Rectal smooth muscle tissue (tissue), 1 donor: ENCODE results near the gene FAM76A.
"Not testable (repeated sequence)": the region's sequence is repeated elsewhere in the genome, so short reads cannot be mapped to it uniquely, and the experiment has no call there.

Experiments
- H3K27ac ChIP-seq: one replicate; pipeline ENCODE4 v1.7.0; 2013; ENCODE audit warnings: low read depth, low read length, inconsistent platforms
- H3K27me3 ChIP-seq: one replicate; pipeline ENCODE4 v1.7.0; 2013; ENCODE audit warnings: low read length; ENCODE audit not compliant: control insufficient read depth, insufficient read depth
- H3K36me3 ChIP-seq: one replicate; pipeline ENCODE4 v1.7.0; 2013; ENCODE audit warnings: low read length; ENCODE audit not compliant: control insufficient read depth, insufficient read depth
- H3K4me1 ChIP-seq: one replicate; pipeline ENCODE4 v1.7.0; 2013; ENCODE audit warnings: low read length; ENCODE audit not compliant: control insufficient read depth, insufficient read depth
- H3K4me3 ChIP-seq: one replicate; pipeline ENCODE4 v1.7.0; 2013; ENCODE audit warnings: low read length
- H3K9ac ChIP-seq: one replicate; pipeline ENCODE4 v1.7.0; 2013; ENCODE audit warnings: low read length

Gene FAM76A

DNA sequence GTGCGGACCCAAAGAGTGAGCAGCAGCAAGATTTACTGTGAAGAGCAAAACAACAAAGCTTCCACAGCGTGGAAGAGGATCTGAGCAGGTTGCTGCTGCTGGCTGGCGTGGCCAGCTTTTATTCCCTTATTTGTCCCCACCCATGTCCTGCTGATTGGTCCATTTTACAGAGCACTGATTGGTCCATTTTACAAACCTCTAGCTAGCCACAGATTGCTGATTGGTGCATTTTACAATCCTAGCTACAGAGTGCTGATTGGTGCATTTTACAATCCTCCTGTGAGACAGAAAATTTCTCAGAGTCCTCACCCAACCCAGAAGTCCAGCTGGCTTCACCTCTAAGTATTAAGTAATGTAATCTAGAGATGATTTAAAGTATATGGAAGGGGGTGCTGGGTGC, 64.5 kb downstream of the FAM76A start:
- not testable (repeated sequence) for H3K4me3 ChIP-seq, H3K36me3 ChIP-seq, H3K27ac ChIP-seq, H3K9ac ChIP-seq, H3K4me1 ChIP-seq, H3K27me3 ChIP-seq

DNA sequence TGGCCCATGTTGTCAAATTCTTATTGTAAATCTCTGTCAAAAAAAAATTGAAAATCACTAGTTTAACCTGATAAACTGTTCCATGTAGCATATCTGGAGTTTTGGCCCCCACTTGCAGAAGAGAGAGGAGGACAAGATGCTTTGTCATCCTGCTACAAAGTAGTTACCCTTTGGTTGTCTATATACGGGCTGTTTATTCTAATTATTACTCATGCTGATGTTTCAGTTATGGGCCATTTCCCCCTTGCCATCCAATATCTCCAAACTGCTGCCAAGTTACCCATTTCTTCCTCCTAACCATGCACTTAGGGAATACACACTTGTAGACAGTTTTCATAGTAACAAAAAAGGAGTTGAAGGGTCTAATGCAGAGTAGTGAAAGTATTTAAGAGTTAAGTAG, 69.8 kb downstream of the FAM76A start:
- no peaks in the 10 kb centered on the region for H3K27me3 ChIP-seq
- no peaks in the 10 kb centered on the region for H3K4me1 ChIP-seq
- no peak overlapping the region for H3K27ac ChIP-seq
- H3K36me3 ChIP-seq, result peaks cover 16% of the 10 kb centered on the region
- H3K4me3 ChIP-seq, result no peak overlapping the region
- no peak overlapping the region for H3K9ac ChIP-seq

DNA sequence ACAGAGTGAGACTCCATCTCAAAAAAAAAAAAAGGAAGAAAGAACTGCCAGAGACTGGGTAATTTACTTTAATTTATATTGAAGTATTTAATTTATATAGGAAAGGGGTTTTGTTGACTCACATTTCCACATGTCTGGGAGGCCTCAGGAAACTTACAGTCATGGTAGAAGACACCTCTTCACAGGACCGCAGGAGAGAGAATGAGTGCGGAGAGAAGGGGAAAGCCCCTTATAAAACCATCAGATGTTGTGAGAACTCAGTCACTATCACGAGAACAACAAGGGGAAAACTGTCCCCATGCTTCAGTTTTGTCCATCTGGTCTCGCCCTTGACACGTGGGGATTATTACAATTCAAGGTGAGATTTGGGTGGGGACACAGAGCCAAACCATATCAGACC, 79.0 kb downstream of the FAM76A start:
- H3K27me3 ChIP-seq, result no peaks in the 10 kb centered on the region
- H3K27ac ChIP-seq, result no peak overlapping the region
- no peaks in the 10 kb centered on the region for H3K4me1 ChIP-seq
- no peak overlapping the region for H3K4me3 ChIP-seq
- H3K9ac ChIP-seq, result no peak overlapping the region
- H3K36me3 ChIP-seq, result peaks cover 9% of the 10 kb centered on the region

DNA sequence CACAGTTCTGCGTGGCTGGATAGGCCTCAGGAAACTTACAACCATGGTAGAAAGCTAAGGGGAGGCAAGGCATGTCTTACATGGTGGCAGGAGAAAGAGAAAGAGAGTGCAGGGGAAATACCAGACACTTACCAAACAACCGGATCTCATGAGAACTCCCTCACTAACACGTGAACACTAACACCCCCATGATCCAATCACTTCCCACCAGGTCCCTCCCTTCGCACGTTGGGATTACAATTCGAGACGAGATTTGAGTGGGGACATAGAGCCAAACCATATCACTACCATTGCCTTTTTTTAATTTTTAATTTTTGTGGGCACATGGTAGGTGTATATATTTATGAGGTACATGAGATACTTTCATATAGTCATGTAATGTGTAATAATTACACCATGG, 81.0 kb downstream of the FAM76A start:
- Histone ChIP-seq H3K27ac (no peak overlapping the region), H3K4me1 (no peaks in the 10 kb centered on the region), H3K36me3 (peaks cover 10% of the 10 kb centered on the region), H3K27me3 (no peaks in the 10 kb centered on the region), H3K4me3 (no peak overlapping the region), H3K9ac (no peak overlapping the region)

DNA sequence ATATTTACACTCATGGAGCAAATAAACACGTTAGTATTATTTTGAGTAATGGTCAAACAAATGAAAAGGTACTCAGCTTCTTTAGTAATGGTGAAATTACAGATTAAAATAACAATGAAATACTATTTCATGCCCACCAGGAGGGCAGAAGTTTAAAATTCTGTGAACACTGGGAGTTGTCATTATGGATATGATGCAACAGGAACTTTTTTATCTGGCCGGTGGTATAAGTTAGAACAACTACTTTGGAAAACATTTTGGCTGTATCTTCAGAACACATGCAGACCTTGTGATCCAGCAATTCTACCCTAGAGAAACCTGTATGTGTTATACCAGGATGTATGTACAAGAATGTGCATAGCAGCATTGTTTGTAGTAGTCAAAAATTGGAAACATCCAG, 81.6 kb downstream of the FAM76A start:
- Histone ChIP-seq H3K36me3 (peaks cover 9% of the 10 kb centered on the region), H3K4me1 (no peaks in the 10 kb centered on the region), H3K9ac (no peak overlapping the region), H3K27ac (no peak overlapping the region), H3K27me3 (no peaks in the 10 kb centered on the region), H3K4me3 (no peak overlapping the region)

DNA sequence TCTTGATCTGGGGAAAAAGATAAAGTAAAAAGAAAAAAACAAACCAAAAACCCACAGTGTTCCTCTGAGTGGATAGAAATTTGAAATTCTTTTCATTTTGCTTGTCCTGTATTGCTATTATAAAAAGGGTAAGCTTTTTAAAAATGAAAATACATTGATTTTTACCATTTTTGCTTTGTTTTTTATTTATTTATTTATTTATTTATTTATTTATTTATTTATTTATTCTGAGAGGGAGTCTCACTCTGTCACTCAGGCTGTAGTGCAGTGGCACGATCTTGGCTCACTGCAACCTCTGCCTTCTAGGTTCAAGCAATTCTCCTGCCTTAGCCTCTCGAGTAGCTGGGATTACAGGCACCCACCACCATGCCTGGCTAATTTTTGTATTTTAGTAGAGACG, 82.4 kb downstream of the FAM76A start:
- H3K4me1 ChIP-seq, H3K4me3 ChIP-seq, H3K36me3 ChIP-seq, H3K9ac ChIP-seq, H3K27ac ChIP-seq, H3K27me3 ChIP-seq: not testable (repeated sequence)

DNA sequence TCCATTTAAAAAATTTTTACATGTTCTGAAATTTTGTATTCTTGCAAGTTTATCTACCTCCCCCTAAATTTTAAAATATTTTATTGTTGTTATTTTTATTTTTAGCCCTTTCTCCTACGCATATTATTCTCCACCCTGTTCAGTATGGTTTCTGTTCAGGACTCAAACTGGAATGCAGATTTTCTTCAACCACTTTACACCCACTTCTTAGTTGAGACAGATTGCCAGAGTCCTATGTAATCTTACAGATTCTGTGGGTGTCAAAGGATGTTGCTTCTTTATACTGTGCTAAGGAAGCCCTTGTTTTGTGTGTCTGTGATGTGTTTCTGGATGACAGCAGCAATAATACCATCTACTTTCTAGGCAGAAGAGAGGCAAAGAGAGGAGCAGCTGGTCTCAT, 84.1 kb downstream of the FAM76A start:
- peaks cover 6% of the 10 kb centered on the region for H3K36me3 ChIP-seq

DNA sequence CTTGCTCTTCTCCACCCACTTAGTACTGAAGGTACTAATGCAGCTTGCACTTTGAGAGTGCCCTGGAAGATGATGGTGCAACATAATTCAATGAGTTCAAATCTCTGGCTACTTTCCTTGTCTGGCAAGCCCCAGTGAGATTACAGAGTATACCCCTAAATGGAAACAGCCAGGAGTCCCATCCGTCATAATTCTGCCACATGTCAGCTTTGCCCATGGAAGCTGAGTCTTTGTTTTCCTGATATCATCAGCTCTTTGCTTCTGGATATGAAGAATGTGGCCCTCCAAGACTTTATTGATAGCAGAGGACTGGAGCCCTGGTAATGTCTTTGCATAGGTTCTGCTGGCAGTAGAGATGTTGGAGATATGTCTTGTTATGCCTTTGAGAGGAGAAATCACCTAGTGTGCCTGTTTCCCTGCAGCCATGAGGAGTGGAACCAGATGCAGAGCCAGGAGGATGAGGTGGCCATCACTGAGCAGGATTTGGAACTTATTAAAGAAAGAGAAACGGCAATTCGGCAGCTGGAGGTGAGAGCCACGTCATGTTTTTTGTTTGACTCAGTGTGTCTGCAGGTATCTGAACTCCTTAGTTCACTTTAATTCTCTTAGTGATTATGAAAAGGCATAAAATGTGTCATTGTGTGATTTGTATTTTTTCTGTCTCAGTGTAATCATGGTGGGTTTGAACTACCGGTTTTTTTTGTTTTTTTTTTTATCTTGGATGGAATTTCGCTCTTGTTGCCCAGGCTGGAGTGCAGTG, 86.2 kb downstream of the FAM76A start:
- no peak overlapping the region for H3K4me3 ChIP-seq
- no peak overlapping the region for H3K27ac ChIP-seq
- no peaks in the 10 kb centered on the region for H3K27me3 ChIP-seq
- peaks cover 8% of the 10 kb centered on the region for H3K36me3 ChIP-seq
- H3K4me1 ChIP-seq, result no peaks in the 10 kb centered on the region
- no peak overlapping the region for H3K9ac ChIP-seq

More for the DNA sequence above, 84.1 kb downstream of the FAM76A start:
- H3K27me3 ChIP-seq, result no peaks in the 10 kb centered on the region
- no peak overlapping the region for H3K4me3 ChIP-seq
- no peaks in the 10 kb centered on the region for H3K4me1 ChIP-seq
- no peak overlapping the region for H3K9ac ChIP-seq
- H3K27ac ChIP-seq, result no peak overlapping the region
